ENCODE results near the gene CDK1.

DNA sequence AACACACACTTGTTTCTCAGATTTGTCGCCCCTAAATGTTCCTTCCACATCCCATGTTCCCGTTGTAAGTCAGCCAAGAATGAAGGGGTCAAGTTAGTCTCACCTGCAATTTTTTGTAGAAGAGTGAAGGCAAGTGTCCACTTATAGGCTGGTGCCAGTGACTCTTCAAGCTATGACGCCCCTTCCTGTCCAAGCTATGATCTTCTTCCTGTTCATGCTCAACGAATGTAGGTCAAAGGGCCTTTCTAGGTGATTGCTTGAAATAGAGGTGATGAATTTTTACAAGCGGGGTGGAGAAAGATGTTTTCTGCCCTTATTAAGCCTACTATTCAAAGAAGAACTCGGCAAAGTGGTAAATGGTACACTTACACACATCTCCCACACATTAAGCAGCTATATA, 41.0 kb downstream of the CDK1 start:
- TF ChIP-seq L3MBTL2 (conservative IDR thresholded peaks at IDR 0.05) (no peak), SP1 (IDR thresholded peaks at IDR 0.05) (no peak)
